NCI-H2227 (cell line): ENCODE measurements around the gene RALGAPA2.

Source experiments
- DNase-seq: peaks from one replicate; lab custom pipeline; 2025; ENCODE audit not compliant: unreplicated experiment; lab: John Stamatoyannopoulos, UW

RALGAPA2 gene

DNA sequence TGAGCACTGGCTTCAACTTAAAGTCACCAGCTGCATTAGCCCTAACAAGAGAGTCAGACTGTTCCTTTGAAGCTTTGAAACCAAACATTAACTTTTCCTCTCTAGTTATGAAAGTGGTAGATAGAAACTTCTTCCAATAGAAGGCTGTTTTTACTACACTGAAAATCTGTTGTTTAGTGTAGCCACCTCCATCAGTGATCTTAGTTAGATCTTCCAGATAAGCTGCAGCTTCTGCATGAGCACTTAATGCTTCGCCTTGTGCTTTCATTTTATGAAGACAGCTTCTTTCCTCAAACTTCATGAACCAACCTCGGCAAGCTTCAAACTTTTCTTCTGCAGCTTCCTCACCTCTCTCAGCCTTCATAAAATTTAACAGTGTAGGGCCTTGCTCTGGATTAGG lies 211.3 kb downstream of the RALGAPA2 start:
- no peak for DNase-seq

DNA sequence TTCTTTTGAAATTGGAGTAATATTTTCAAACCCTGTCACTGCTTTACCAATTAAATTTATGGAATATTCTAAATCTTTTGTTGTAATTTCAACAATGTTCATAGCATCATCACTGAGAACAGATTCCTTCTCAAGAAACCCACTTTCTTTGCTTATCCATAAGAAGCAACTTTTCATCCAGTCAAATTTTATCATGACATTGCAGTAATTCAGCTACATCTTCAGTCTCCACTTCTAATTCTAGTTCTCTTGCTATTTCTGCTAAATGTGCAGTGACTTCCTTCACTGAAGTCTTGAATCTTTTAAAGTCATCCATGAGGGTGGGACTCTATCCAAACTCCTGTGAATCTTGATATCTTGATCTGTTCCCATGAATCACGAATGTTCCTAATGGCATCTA lies 212.1 kb downstream of the RALGAPA2 start:
- DNase-seq = no peak

DNA sequence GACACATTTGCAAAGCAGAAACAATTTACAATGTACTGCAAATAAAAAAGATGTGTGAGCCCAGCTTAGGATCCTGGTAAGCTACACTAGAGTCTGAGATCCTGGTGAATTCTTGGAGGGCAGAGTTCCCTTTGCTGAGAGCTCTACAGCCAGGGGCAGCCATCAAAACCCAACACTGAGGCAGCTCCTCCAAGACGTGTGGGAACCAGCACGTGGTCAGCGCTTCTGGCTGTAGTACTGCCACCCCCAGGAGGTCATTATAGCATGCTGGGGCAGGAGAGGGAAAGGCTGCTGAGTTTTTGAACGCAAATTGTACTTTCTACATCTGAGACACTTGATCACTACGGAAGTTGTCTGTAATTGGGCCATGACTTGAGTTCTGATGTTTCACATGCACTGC lies 213.0 kb downstream of the RALGAPA2 start:
- no peak for DNase-seq

DNA sequence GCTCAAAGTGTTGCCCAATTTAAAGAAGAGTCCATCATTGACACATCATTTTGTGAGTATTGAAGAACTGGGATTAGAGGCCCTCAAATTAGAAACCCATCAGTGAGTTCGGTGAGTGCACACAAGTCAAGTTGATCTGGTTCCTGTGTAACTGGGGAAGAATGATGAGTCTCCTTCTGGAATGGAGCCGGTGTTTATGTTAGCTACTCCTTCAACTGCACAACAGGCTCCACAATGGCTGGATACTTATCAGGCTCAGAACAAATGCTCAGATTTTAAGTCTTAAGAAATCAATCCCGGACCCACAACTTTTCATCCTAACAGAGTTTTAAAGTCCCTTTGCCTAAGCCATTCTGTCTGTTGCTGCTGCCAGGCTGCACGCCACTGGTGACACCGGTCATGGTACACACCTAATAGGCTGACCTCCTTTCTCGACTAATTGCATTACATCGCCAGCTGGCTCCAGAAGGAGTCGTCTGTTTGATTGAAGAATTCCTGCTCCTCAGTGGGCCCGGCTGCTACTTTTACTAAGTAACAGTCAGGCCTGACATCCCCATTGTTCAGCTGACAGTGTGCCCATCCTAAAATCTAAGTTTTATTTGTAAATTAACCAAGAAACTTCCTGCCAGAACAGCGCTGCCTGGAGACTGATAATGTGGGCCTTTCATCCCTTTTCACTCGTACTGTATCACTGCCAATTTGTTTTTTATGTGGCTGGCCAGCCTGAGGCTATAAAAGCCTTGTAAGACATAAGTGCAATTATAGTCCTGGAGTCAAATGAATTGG lies 214.2 kb downstream of the RALGAPA2 start:
- DNase-seq = peak; percentile 20

DNA sequence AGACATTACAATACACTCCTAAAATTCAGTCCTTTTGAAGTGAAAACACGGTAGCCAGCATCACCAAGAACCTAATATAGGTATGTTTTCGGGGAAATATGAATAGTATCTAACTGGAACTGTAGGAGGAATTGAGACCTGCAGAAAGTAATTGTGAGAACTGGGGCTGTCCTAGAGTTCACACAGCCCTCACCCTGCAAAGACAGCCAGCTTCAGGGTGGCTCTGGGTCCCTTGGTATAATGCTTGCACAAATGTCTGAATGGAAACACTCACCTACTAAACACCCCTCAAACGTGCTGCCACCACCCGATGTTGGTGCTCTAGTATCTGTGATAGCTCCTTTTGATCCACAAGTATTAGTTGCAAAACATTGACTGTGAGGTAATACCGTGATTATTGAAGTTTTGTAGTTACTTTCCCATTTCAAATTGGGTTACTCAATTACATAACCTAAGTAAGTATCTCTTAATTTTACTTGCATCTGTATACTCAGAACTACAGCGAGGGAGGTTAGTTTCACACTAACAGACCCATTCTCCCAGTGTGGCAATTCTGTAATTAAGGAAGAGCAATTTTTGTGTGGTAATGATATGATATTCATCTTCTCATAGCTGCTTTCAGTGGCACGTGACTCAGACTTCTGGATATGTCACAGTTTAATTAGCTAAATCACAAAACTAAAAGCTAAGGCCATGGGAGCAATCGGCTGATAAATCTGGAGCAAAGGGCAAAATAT lies 215.0 kb downstream of the RALGAPA2 start:
- no peak for DNase-seq

DNA sequence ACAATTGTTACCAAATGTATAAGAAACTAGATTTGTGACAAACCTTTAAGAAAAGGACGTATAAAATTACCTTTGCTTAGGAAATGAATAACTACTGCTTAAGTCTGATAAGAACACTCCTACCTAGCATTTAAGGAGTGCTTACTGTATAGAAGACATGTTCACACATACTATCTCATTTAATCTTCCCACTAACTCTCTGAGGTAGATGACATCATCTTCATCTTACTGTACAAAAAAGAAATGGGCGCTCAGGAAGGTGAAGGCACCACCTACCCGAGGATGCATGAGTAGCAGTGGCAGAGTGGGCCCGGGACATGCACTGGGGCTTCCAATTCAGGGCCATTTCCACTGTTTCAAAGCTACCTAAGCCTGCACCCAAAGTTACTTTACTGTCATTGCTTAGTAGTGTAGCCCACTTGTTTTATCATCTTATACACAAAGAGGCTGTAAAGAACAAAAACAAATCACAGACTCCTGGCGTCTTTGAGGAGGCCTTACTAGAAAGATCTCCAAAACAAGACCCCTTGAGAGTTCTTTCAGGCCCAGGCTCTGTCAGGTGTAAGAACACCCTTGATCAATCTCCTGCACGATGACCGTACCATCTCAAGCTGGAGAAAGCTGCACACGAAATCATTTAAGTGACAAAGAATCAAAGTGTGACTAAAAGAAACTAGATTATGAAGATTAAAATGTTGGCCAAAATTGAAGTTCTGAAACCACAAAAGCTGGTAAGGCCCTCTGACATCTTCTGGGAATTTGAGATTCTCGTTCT lies 216.5 kb downstream of the RALGAPA2 start:
- DNase-seq = no peak

DNA sequence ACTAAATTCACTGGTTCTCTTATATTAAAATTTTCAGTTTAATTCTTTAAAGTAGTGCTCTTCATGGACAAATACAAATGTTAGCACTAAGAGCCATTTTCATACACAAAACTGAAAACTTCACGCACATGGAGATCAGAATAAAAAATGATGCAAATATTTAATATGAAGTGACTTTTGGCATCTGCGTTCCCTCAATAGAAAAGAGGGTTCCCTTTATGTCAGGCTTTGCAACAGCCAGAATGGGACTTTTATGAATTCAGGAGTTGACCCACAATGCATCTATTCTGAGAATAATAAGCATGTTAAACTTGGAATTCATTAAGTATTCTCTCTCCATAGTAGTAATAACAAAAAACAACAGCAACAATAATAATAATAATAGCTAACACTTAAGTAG lies 218.7 kb downstream of the RALGAPA2 start:
- DNase-seq = no peak

DNA sequence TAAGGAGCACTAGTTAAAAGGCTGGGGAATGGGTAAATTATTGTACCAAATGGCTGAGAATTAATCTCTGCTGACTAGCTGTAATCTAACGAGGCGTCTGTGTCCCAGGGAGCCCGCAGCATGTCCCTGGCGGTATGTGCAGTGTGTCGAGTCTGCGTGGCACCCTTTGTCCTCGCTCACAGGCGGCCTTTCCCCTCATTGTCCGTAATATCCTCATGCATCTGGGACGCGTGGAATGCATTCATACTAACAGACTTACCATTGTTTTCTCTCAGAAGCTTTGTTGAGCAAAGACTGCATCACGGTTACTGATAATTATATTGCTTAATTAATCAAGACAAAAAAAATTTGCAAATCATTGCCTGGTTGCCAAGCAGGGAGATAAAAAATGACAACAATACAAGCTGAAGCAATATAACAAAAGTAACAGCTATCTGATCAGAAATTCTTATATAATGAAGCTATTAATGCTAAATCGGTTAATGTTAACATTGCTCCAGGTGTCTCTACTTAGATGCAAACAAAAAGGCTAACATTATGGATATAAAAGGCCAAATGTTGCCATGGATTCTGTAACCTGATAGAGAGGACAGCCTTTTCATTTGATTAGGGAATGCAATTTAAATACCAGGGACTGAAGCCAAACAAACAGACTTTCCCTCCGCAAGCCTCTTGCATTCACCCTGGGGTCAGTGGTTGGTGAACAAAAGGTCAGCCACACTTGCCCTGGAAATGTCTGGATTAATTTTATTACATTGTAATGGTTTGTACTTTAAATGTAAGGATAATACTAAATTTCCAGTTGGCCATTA lies 219.7 kb downstream of the RALGAPA2 start:
- peak; percentile 36 for DNase-seq

DNA sequence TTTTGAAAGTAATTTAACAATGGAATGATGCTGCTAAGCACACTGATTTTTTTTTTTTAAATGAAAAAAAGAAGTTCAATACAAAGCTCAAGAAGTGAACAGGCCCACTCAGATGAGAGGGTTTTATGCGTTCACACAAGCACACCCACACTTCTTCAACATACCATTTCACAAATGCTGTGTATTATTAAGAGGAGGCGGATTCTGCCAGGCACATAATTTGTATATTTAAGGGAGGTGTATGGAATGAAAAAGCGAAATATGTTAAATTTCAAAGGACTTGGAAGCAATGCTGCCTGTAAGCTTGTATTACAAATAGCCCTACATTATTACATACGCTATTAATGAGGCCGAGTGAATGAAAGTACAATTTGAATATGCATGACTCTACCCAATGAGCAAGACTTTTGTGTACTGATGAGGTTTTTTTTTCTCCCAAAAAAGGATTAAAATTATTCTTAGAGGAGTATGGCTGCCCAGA lies 220.6 kb downstream of the RALGAPA2 start:
- no peak for DNase-seq

DNA sequence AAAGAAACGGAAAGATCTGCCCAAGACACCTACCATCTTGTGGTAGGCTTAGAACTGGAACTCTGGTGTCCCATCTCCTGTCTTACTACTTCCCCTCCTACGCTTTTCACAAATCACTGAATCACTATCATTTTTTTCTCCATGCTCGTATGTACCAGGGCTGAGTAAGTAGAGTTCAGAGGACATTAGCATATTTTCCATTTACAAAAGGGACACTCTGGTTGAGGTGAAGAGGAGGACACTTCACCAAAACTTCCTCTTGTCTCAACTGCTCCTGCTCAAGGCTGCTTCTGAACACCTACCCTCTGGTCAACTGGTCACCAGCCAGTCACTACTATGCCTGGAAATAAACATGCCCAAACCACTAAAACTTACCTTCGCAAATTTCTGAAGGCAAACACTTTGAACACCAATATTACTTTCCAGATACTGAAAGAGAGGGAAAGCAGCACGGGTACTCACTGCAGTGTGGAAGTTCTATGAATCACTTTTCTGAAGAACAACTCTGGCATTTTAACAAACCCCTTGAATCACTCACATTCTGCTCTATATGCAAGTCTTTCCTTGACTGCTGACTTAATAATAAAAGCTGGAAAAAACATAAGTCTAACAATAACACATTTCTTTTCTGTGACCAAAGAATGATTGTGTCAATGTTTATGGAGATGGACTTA lies 221.2 kb downstream of the RALGAPA2 start:
- DNase-seq = no peak

DNA sequence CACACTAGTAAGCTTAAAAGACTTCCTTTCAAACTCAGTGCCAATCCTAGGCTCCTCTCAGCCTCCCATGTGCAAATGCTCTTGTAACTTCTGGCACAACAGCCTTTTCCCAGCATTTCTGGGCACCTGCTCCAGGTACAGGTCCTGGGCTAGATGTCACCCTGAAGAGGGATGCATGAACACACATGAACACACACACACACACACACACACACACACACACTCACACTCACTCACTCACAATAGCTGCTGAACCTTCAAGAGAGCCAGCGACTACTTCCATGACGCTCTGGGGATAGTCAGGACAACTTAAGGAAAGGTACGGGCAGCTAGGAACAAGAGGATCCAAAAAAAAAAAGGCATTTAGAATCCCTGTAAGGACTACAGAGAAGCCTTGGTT lies 221.8 kb downstream of the RALGAPA2 start:
- no peak for DNase-seq

DNA sequence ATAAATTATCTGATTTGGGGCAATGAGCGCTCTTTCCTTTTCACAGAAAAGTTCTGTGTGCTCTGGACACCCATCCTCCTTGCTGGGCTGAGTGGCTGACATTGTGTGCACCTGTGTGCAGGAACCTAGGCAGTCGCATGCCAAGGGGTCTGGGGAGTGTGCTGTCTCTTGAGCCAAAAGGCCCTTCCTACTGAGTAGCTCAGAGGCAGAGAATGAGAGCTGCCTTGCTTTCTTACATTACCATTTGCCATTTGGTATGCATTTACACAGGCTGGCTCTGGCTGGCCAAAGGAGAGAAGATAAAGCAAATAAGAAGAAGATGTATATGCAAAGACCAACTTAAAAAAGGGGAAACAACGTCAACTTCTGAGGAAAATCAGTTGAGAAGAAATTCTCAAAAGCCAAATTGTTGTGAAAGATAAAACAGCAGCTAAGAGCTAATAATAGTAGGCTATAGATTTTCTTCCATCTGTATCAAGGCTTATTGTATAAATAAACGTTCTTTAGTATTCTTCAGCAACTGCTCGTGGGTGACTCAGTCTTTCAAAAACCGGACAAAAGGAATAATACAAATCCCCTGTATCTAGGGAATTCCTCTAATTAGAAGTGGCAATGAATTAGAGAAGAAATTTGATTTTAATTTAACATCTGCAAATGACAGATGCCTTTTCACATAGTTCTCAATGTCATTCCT lies 222.6 kb downstream of the RALGAPA2 start:
- DNase-seq = no peak

DNA sequence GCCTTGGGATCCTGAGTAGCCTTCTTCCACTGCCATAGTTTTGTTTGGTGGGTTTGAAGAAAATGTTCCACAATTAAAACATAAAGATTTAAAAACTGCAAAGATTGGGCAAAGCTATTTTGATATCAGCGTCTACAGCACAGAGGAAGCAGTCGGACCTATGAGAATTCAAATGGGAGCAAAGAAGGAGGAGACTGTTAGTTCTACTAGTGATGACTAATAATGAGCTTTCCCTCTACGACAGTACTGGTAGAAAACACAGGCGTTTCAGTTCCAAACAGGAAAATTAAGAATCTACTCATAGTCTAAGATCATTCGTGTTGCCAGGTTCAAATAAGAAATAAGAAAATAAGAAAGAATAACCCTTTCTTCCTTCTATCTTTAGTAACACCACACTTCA lies 223.4 kb downstream of the RALGAPA2 start:
- DNase-seq = no peak

DNA sequence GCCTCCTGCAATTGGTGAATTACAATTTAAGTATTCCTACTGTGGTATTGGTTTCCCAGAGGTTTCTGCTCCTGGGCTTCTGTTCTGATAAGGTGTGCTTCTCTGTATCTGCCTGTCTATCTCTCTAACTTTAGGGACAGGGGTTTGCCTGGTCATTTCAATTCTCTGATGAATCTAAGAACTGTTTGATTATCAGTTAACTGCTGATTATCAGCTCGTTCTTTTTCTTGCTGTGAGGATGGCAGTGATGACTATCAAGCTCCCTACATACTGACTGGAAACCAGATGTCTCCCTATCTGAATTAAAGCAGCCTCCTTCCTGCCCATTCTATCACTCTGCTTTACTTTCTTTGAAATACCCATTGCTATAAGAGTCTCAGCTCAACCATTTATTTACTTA lies 224.1 kb downstream of the RALGAPA2 start:
- no peak for DNase-seq

DNA sequence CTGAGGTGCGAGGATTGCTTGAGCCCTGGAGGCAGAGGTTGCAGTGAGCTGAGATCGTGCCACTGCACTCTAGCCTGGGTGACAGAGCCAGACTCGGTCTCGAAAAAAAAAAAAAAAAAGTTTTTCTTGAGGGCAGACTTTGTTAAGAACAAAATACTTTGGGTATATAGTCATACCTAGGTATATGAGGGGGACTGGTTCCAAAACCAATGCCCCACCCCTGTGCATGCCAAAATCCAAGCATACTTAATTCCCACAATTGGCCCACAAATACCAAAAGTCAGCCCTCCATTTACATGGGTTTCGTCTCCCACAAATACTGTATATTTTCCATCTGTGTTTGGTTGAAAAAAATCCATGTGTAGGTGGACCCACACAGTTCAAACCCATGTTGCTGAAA lies 224.6 kb downstream of the RALGAPA2 start:
- no peak for DNase-seq

DNA sequence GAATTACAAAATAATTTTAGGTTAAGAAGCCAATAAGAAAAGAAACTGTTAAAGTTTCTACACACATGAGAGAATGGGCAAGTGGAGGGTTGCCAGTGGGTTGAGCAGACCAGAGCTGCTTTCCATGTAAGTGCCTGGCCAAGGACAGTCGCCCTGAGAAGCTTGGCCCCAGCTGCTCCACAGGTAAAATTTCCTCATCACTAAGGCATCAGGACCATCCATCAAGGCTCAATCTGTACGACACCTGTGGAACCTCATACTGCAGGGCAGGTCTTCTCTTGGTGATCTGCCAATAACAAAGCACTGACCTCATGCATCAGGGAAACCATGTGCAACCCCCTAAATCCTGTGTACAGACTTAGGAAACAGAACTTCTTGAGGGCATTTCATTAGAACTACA lies 229.1 kb downstream of the RALGAPA2 start:
- DNase-seq = no peak

DNA sequence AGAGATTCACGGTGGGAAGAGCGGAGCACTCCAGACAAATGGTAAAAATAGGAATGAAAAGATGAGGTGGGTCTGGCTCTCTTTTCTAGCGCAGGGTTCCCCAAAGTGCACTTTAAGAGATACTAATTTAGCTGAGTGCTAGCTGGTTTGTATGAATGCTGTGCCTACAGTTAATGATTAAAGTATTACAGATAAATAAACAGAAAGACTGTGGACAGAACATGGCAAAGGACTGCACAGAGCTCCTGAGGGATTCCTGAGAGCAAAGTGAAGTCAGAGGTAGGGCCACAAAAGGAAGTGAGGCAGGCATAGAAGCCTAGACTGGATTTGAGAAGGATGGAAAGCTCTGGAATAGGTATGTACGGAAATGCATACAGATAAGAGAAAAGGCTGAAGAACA lies 230.0 kb downstream of the RALGAPA2 start:
- DNase-seq = no peak

DNA sequence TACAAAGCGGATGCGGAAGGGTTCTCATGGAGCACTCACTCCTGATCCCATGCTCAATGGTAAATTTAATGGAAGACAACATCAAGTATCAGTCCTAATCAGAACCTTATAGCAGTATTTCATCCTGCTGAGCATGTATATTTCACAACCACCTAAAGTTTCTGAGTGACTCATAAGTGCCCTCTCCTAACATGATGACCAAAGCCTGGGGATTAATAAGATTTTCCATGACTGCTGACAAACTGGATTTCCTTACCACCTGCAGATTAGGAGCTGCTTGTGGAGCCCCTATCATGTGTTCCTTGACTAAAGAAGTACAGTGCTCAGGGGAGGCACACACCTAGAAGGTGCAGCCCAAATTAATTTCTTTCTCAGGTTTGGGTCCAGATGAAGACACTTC lies 231.8 kb downstream of the RALGAPA2 start:
- no peak for DNase-seq

DNA sequence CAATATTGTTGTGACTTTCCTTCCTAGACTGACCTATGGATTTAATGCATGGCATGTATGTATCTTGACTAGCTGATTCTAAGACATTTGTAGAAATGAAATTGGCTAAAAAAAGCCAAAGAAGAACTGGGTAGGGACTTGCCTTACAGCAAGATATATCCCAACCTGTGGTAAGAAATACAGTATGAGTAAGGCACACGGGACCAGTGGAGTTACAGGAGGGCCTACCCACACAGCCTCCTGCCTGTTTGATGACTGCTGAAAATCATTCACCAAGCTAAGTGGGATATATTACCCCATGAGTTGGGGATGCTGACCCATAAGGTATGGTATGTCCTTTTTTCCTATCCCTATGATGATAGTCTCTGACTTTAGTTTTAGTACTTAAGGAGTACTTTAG lies 232.3 kb downstream of the RALGAPA2 start:
- DNase-seq = no peak
